Measurements from ENCODE around the gene SDC3. TPM values are rescaled to one million over a fixed set of nuclear protein-coding genes. Genes with fewer than 3 reads are reported as not detected.
A peak's percentile ranks its signal among the peaks of the same experiment; 100 is the strongest.

Gene SDC3
- total and polyA plus RNA-seq, 5 donors from 2014 or later = 0.12 TPM; not detected in 4

GRCh38 chr1:30823969-30824735 is 84.4 kb downstream of the SDC3 start:
- Histone ChIP-seq H3K27me3 (ENCODE audit: control insufficient read depth, insufficient read depth, low read length) (peaks cover 25% of the 10 kb centered on the region), H3K9me3 (ENCODE audit: control insufficient read depth in 2 of 2, low read length in 2 of 2) (no peaks in the 10 kb centered on the region), H3K4me3 (ENCODE audit: low read depth, low read length) (no peak overlapping the region), H3K4me1 (ENCODE audit: control insufficient read depth, insufficient read depth, low read length, poor library complexity, severe bottlenecking) (peaks cover 11% of the 10 kb centered on the region), H3K27ac (ENCODE audit: insufficient read depth, low read length, poor library complexity, severe bottlenecking) (no peak overlapping the region), H3K36me3 (ENCODE audit: control insufficient read depth, insufficient read depth, low read length) (no peaks in the 10 kb centered on the region)
- peaks cover 68% of the 10 kb centered on the region for H3K27me3 Mint-ChIP-seq
- H3K27ac Mint-ChIP-seq = no peak overlapping the region
- H3K36me3 Mint-ChIP-seq = no peaks in the 10 kb centered on the region
- DNase-seq = peak in 2 of 3 donors; percentile 12 to 69
- peaks cover 0 to 3% (median 0%) of the 10 kb centered on the region in 7 donors for H3K9me3 Mint-ChIP-seq
- H3K4me3 Mint-ChIP-seq = peak overlapping the region in 2 of 4 donors; percentile 65 to 77
- H3K4me1 Mint-ChIP-seq = peaks cover 0 to 19% (median 12%) of the 10 kb centered on the region in 4 donors
- peak; percentile 50 to 55 for ATAC-seq (ENCODE audit: low read depth in 2 of 2)

- H3K4me3 ChIP-seq (ENCODE audit: low read depth, low read length) = no peak overlapping the region
- Mint-ChIP-seq H3K36me3 (no peaks in the 10 kb centered on the region), H3K4me3 (no peak overlapping the region), H3K9me3 (peaks cover 0 to 3% (median 0%) of the 10 kb centered on the region in 7 donors), H3K4me1 (peaks cover 0 to 19% (median 12%) of the 10 kb centered on the region in 4 donors), H3K27ac (no peak overlapping the region), H3K27me3 (peaks cover 70% of the 10 kb centered on the region)
- ATAC-seq (ENCODE audit: low read depth in 2 of 2) (no peak), DNase-seq (no peak)
- peaks cover 28% of the 10 kb centered on the region for H3K27me3 ChIP-seq (ENCODE audit: control insufficient read depth, insufficient read depth, low read length)
- H3K4me1 ChIP-seq (ENCODE audit: control insufficient read depth, insufficient read depth, low read length, poor library complexity, severe bottlenecking) = peaks cover 11% of the 10 kb centered on the region
- no peaks in the 10 kb centered on the region for H3K36me3 ChIP-seq (ENCODE audit: control insufficient read depth, insufficient read depth, low read length)
- H3K9me3 ChIP-seq (ENCODE audit: control insufficient read depth in 2 of 2, low read length in 2 of 2) = no peaks in the 10 kb centered on the region
- H3K27ac ChIP-seq (ENCODE audit: insufficient read depth, low read length, poor library complexity, severe bottlenecking) = no peak overlapping the region
Observed at GRCh38 chr1:30823627-30823968, 85.0 kb downstream of the SDC3 start.

- ATAC-seq (ENCODE audit: low read depth in 2 of 2) = no peak
- Histone ChIP-seq H3K4me1 (ENCODE audit: control insufficient read depth, insufficient read depth, low read length, poor library complexity, severe bottlenecking) (peaks cover 11% of the 10 kb centered on the region), H3K27ac (ENCODE audit: insufficient read depth, low read length, poor library complexity, severe bottlenecking) (no peak overlapping the region), H3K36me3 (ENCODE audit: control insufficient read depth, insufficient read depth, low read length) (no peaks in the 10 kb centered on the region), H3K9me3 (ENCODE audit: control insufficient read depth in 2 of 2, low read length in 2 of 2) (no peaks in the 10 kb centered on the region), H3K27me3 (ENCODE audit: control insufficient read depth, insufficient read depth, low read length) (peaks cover 30% of the 10 kb centered on the region), H3K4me3 (ENCODE audit: low read depth, low read length) (no peak overlapping the region)
- no peak for DNase-seq
- peaks cover 0 to 19% (median 12%) of the 10 kb centered on the region in 4 donors for H3K4me1 Mint-ChIP-seq
- H3K4me3 Mint-ChIP-seq = peak overlapping the region in 1 of 4 donors; percentile 84
- no peak overlapping the region for H3K27ac Mint-ChIP-seq
- peaks cover 0 to 3% (median 0%) of the 10 kb centered on the region in 7 donors for H3K9me3 Mint-ChIP-seq
- H3K27me3 Mint-ChIP-seq = peaks cover 69% of the 10 kb centered on the region
- H3K36me3 Mint-ChIP-seq = no peaks in the 10 kb centered on the region
Observed at GRCh38 chr1:30822966-30823581, 85.5 kb downstream of the SDC3 start.

- Histone ChIP-seq H3K4me1 (ENCODE audit: control insufficient read depth, insufficient read depth, low read length, poor library complexity, severe bottlenecking) (peaks cover 11% of the 10 kb centered on the region), H3K9me3 (ENCODE audit: control insufficient read depth in 2 of 2, low read length in 2 of 2) (no peaks in the 10 kb centered on the region), H3K27ac (ENCODE audit: insufficient read depth, low read length, poor library complexity, severe bottlenecking) (no peak overlapping the region), H3K27me3 (ENCODE audit: control insufficient read depth, insufficient read depth, low read length) (peaks cover 38% of the 10 kb centered on the region), H3K4me3 (ENCODE audit: low read depth, low read length) (no peak overlapping the region), H3K36me3 (ENCODE audit: control insufficient read depth, insufficient read depth, low read length) (no peaks in the 10 kb centered on the region)
- H3K27ac Mint-ChIP-seq = no peak overlapping the region
- H3K9me3 Mint-ChIP-seq = peaks cover 0 to 3% (median 0%) of the 10 kb centered on the region in 7 donors
- peaks cover 0 to 19% (median 12%) of the 10 kb centered on the region in 4 donors for H3K4me1 Mint-ChIP-seq
- H3K36me3 Mint-ChIP-seq = no peaks in the 10 kb centered on the region
- peaks cover 60% of the 10 kb centered on the region for H3K27me3 Mint-ChIP-seq
- H3K4me3 Mint-ChIP-seq = no peak overlapping the region
- DNase-seq (no peak), ATAC-seq (ENCODE audit: low read depth in 2 of 2) (no peak)
Observed at GRCh38 chr1:30822006-30822405, 86.6 kb downstream of the SDC3 start.

DNA sequence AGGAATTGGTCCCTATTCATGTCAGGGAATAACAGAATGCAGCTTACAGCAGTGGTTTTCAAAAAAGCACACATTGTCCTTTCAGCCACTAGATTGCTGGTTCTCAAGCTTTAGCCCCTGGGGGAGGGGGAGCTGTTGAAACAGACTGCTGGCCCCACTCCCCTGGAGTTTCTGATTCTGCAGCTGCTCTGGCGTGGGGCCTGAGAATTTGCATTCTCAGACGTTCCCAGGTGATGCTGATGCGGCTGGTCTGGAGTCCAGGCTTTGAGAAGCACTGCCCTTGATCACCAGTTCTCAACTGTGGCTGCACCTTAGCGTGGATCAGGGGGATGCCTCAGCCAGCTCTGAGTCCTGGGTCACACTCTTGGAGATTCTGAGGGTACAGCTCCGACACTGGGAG is 88.3 kb downstream of the SDC3 start:
- Mint-ChIP-seq H3K27ac (no peak overlapping the region), H3K4me1 (peaks cover 0 to 17% (median 7%) of the 10 kb centered on the region in 4 donors), H3K9me3 (peaks cover 0 to 3% (median 0%) of the 10 kb centered on the region in 7 donors), H3K36me3 (no peaks in the 10 kb centered on the region), H3K27me3 (peaks cover 50% of the 10 kb centered on the region), H3K4me3 (no peak overlapping the region)
- no peaks in the 10 kb centered on the region for H3K9me3 ChIP-seq (ENCODE audit: control insufficient read depth in 2 of 2, low read length in 2 of 2)
- peaks cover 37% of the 10 kb centered on the region for H3K27me3 ChIP-seq (ENCODE audit: control insufficient read depth, insufficient read depth, low read length)
- H3K4me1 ChIP-seq (ENCODE audit: control insufficient read depth, insufficient read depth, low read length, poor library complexity, severe bottlenecking) = peaks cover 11% of the 10 kb centered on the region
- DNase-seq = no peak
- ATAC-seq (ENCODE audit: low read depth in 2 of 2) = no peak
- H3K27ac ChIP-seq (ENCODE audit: insufficient read depth, low read length, poor library complexity, severe bottlenecking) = no peak overlapping the region
- H3K4me3 ChIP-seq (ENCODE audit: low read depth, low read length) = no peak overlapping the region
- no peaks in the 10 kb centered on the region for H3K36me3 ChIP-seq (ENCODE audit: control insufficient read depth, insufficient read depth, low read length)

Other genes with a start within 250 kb of the SDC3 start
- gene MATN1, start 185.2 kb downstream of the SDC3 start, total RNA-seq = 1.9 TPM
- not detected for gene MATN1, start 185.2 kb downstream of the SDC3 start, polyA plus RNA-seq
- gene LAPTM5, start 151.0 kb downstream of the SDC3 start, total RNA-seq = 589 TPM
- gene LAPTM5, start 151.0 kb downstream of the SDC3 start, polyA plus RNA-seq = 100 to 1,000 TPM; 552 to 687 (median 620) TPM
- gene PUM1, start 157.0 kb upstream of the SDC3 start, total RNA-seq = 283 TPM
- gene PUM1, start 157.0 kb upstream of the SDC3 start, polyA plus RNA-seq = 100 to 1,000 TPM; 108 to 149 (median 132) TPM

Data from CD4-positive, CD25-positive, alpha-beta regulatory T cell (primary cell).